Subcutaneous abdominal adipose tissue (tissue), 5 donors: ENCODE results near the gene GVQW3.
A peak's percentile ranks its signal among the peaks of the same experiment; 100 is the strongest.

Source experiments
- H3K27ac ChIP-seq: one replicate; pipeline ENCODE4 v1.7.0; 2013; ENCODE audit warnings: low read depth, mild to moderate bottlenecking, inconsistent platforms, low read length, moderate library complexity
- H3K27me3 ChIP-seq, 5 donors: one replicate each; pipeline ENCODE4 v1.7.0; 2013; ENCODE audit warnings: low read length in 5 of 5, inconsistent platforms in 1 of 5; ENCODE audit not compliant: control insufficient read depth in 5 of 5, insufficient read depth in 4 of 5
- H3K36me3 ChIP-seq, 5 donors: one replicate each; pipeline ENCODE4 v1.7.0; 2013; ENCODE audit warnings: low read length in 5 of 5; ENCODE audit not compliant: control insufficient read depth in 5 of 5, insufficient read depth in 5 of 5
- H3K4me1 ChIP-seq, 5 donors: one replicate each; pipeline ENCODE4 v1.7.0; 2013; ENCODE audit warnings: low read length in 5 of 5, mild to moderate bottlenecking in 3 of 5, moderate library complexity in 1 of 5; ENCODE audit not compliant: control insufficient read depth in 5 of 5, insufficient read depth in 5 of 5
- H3K4me3 ChIP-seq, 5 donors: one replicate each; pipeline ENCODE4 v1.7.0; 2013; ENCODE audit warnings: low read length in 5 of 5, low read depth in 1 of 5
- H3K9ac ChIP-seq, 5 donors: one replicate each; pipeline ENCODE4 v1.7.0; 2013; ENCODE audit warnings: low read length in 5 of 5, mild to moderate bottlenecking in 4 of 5, moderate library complexity in 3 of 5
- H3K9me3 ChIP-seq, 5 donors: one replicate each; pipeline ENCODE4 v1.7.0; 2013; ENCODE audit warnings: low read length in 5 of 5; ENCODE audit not compliant: control insufficient read depth in 5 of 5
- donor health status: healthy.
- donor health status: healthy.
- donor health status: healthy.
- donor health status: healthy.
- donor health status: healthy.

Gene GVQW3

GRCh38 chr11:76380977-76381719 is at the start of gene GVQW3, which contains the start of gene THAP12:
TSS of gene GVQW3 (plus strand) at chr11:76381323. CDS start at chr11:76381829, 506 bp downstream.
TSS of gene THAP12 (minus strand) at chr11:76381132. CDS start at chr11:76380836, 296 bp downstream.
- H3K4me3 ChIP-seq: peak within 1 kb of the TSS; percentile 81 to 97 (median 95)
- H3K4me1 ChIP-seq: peaks cover 5 to 33% (median 27%) of the 10 kb centered on the region in 5 donors
- no peaks in the 10 kb centered on the region for H3K27me3 ChIP-seq
- H3K9me3 ChIP-seq: no peaks in the 10 kb centered on the region
- H3K27ac ChIP-seq: peak within 1 kb of the TSS; percentile 70
- H3K36me3 ChIP-seq: no peaks in the 10 kb centered on the region
- peak within 1 kb of the TSS; percentile 65 to 89 (median 87) for H3K9ac ChIP-seq

DNA sequence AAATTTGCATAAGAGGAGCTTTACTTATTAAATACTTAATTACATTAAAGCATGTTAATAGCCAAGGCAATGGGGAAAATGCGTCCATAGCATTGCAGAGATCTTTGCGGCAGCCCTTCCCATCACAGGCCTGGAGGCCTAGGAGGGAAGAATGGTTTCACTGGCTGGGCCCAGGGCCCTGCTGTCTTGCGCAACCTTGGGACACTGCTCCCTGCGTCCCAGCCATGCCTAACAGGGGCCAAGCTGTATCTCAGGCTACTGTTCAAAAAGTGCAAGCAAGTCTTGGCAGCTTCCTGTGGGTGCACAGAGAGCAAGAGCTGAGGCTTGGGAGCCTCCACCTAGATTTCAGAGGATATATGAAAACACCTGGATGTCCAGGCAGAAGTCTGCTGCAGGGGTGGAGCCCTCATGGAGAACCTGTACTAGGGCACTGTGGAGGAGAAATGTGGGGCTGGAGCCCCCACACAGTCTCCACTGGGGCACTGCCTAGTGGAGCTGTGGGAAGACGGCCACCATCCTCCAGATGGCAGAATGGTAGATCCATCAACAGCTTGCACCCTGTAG is 46.2 kb upstream of the GVQW3 start:
- Histone ChIP-seq H3K4me3 (no peak overlapping the region), H3K36me3 (no peaks in the 10 kb centered on the region), H3K9ac (no peak overlapping the region), H3K9me3 (peaks cover 0 to 8% (median 3%) of the 10 kb centered on the region in 5 donors), H3K4me1 (peaks cover 9 to 31% (median 24%) of the 10 kb centered on the region in 5 donors), H3K27me3 (no peaks in the 10 kb centered on the region), H3K27ac (no peak overlapping the region)

GRCh38 chr11:76335842-76336241 is 45.3 kb upstream of the GVQW3 start:
- no peaks in the 10 kb centered on the region for H3K27me3 ChIP-seq
- H3K4me3 ChIP-seq: no peak overlapping the region
- peaks cover 0 to 8% (median 3%) of the 10 kb centered on the region in 5 donors for H3K9me3 ChIP-seq
- H3K4me1 ChIP-seq: peaks cover 10 to 33% (median 26%) of the 10 kb centered on the region in 5 donors
- H3K36me3 ChIP-seq: no peaks in the 10 kb centered on the region
- no peak overlapping the region for H3K9ac ChIP-seq
- no peak overlapping the region for H3K27ac ChIP-seq

DNA sequence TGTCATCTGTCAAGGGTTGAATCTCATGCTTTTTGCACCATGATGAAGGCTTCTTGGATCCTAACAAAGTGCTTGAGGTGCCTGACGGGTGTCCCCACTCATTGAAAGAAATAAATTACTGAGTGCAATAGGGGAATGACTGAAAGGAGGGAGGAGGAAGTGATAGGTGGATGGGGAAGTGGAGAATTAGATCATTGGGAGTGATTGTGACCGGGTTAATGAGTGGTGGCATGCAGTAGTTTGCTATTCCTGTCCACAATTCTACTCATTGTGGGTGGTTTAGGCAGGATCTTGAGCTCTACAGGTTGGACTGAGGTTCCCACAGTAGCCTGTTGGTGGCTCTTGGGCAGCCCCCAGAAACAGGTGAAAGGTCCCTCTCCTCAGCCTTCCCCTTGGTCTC is 44.5 kb upstream of the GVQW3 start:
- Histone ChIP-seq H3K9me3 (peaks cover 0 to 8% (median 3%) of the 10 kb centered on the region in 5 donors), H3K4me3 (no peak overlapping the region), H3K27ac (no peak overlapping the region), H3K27me3 (no peaks in the 10 kb centered on the region), H3K36me3 (no peaks in the 10 kb centered on the region), H3K4me1 (peaks cover 10 to 33% (median 26%) of the 10 kb centered on the region in 5 donors), H3K9ac (no peak overlapping the region)

DNA sequence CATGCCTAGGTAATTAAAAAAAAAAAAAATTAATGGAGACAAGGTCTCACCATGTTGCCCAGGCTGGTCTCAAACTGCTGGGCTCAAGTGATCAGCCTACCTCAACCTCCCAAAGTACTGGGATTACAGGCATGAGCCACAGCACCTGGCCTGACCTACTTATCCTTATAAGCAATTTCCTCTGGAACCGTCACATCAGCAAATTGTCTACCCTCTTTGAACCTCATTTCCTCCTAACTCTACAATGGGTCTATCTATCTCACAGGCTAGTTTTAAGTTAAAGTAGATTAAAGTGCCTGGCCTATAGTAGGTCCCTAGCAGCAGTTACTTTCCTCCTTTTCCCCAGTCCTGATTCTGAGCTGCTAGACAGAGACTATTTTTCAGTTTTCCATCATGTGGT is 43.7 kb upstream of the GVQW3 start:
- Histone ChIP-seq H3K4me1 (peaks cover 10 to 33% (median 26%) of the 10 kb centered on the region in 5 donors), H3K27ac (no peak overlapping the region), H3K9me3 (peaks cover 0 to 8% (median 3%) of the 10 kb centered on the region in 5 donors), H3K4me3 (no peak overlapping the region), H3K9ac (no peak overlapping the region), H3K36me3 (no peaks in the 10 kb centered on the region), H3K27me3 (no peaks in the 10 kb centered on the region)

- no peaks in the 10 kb centered on the region for H3K27me3 ChIP-seq
- peaks cover 10 to 33% (median 26%) of the 10 kb centered on the region in 5 donors for H3K4me1 ChIP-seq
- H3K9ac ChIP-seq: no peak overlapping the region
- H3K9me3 ChIP-seq: peaks cover 0 to 8% (median 3%) of the 10 kb centered on the region in 5 donors
- H3K4me3 ChIP-seq: no peak overlapping the region
- H3K27ac ChIP-seq: no peak overlapping the region
- no peaks in the 10 kb centered on the region for H3K36me3 ChIP-seq
Observed at GRCh38 chr11:76337923-76338322, 43.2 kb upstream of the GVQW3 start.

- H3K4me3 ChIP-seq: no peak overlapping the region
- H3K9ac ChIP-seq: peak overlapping the region in 1 of 5 donors; percentile 19
- no peaks in the 10 kb centered on the region for H3K36me3 ChIP-seq
- H3K27me3 ChIP-seq: no peaks in the 10 kb centered on the region
- peaks cover 0 to 8% (median 3%) of the 10 kb centered on the region in 5 donors for H3K9me3 ChIP-seq
- peaks cover 10 to 33% (median 26%) of the 10 kb centered on the region in 5 donors for H3K4me1 ChIP-seq
- H3K27ac ChIP-seq: peak overlapping the region; percentile 64
Observed at GRCh38 chr11:76339221-76339620, 41.9 kb upstream of the GVQW3 start.

DNA sequence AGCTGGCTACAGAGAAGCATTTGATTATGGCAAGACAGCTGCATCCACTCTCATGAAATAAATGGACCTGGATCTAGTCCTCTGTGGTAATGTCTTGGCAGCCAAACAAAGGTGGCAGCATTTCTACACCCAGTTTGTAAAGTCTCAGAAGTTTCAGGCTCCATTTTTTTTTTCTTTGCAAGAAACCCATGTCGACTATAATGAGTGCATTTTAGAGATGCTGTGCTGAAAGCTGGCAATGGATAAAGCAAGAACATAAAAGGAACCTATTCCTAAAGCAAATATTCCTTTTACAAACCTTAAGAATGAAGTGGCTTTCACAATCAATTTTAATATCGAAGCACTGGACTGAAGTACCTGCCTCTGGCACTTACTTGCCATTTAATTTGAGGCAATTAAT is 33.7 kb upstream of the GVQW3 start:
- no peaks in the 10 kb centered on the region for H3K27me3 ChIP-seq
- H3K36me3 ChIP-seq: peaks cover 0 to 11% (median 4%) of the 10 kb centered on the region in 5 donors
- H3K27ac ChIP-seq: no peak overlapping the region
- H3K4me1 ChIP-seq: peaks cover 0 to 2% (median 0%) of the 10 kb centered on the region in 5 donors
- H3K9me3 ChIP-seq: no peaks in the 10 kb centered on the region
- H3K4me3 ChIP-seq: no peak overlapping the region
- H3K9ac ChIP-seq: no peak overlapping the region

DNA sequence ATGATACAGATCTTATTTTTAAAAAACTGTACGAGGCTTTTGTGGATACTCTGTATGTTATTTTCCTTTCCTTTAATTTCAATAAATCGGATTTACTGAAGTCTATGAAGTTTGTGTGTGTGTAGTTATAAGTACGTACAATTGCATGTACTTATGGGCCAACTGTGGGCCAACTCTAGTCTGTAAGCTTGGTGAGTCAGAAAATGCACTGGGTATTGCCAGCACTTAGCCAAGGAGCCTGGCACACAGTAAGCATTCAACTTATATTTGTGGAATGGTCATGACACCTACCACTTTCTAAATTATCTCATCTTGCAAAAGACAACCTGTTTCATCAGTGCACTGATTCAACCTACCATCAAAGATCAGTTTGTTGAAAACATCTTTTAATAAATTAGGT is 32.8 kb upstream of the GVQW3 start:
- Histone ChIP-seq H3K36me3 (peaks cover 4 to 14% (median 10%) of the 10 kb centered on the region in 5 donors), H3K27ac (no peak overlapping the region), H3K9me3 (no peaks in the 10 kb centered on the region), H3K4me3 (no peak overlapping the region), H3K9ac (no peak overlapping the region), H3K27me3 (no peaks in the 10 kb centered on the region), H3K4me1 (peaks cover 0 to 2% (median 0%) of the 10 kb centered on the region in 5 donors)

DNA sequence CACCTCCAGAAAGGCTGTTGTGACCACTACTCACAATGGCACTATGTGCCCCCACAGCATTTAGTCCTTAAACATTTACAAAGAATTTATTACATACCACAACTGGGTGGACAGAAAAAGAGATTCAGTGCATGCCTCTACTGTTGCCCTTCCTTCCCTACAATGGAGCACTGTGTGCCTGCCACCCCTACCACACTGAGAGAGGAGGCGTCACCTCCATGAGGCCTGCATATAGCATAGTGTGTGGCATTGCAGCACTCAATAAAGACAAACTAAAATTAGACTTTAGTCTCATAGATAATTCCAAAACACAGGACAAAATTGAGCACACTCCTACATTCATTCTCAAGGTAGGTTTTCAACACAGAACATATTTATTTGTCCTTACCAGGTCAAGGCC is 26.0 kb upstream of the GVQW3 start:
- Histone ChIP-seq H3K4me1 (no peaks in the 10 kb centered on the region), H3K9ac (no peak overlapping the region), H3K4me3 (no peak overlapping the region), H3K27ac (no peak overlapping the region), H3K36me3 (peaks cover 15 to 31% (median 29%) of the 10 kb centered on the region in 5 donors), H3K27me3 (no peaks in the 10 kb centered on the region), H3K9me3 (no peaks in the 10 kb centered on the region)
